GM21737 (cell line): ENCODE data around the gene TFPI.
"Not testable (repeated sequence)": the region's sequence is repeated elsewhere in the genome, so short reads cannot be mapped to it uniquely, and the experiment has no call there.

Experiments used
- ATAC-seq: cut with Tn5 transposase; IDR thresholded peaks from one replicate; pipeline ENCODE4 v1.9.1; 2021; ENCODE audit warnings: mild to moderate bottlenecking, moderate library complexity; ENCODE audit not compliant: unreplicated experiment

The TFPI gene

DNA sequence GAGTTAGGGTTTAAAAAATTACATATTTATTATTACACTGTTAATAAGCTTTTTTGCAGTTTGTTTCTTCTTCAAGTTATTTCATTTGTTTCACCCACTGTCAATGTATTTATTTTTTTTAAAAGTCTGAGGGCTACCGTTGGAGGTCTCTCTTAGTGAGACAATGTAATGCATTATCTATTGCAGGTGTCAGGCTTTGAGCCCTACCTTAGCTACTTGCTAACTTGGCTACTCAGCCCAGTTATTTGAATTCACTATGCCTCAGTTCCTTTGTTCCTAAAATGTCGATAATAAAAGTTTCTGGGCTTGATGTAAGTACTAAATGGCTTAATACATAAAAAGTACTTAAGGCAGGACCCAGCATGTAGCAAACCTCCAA lies 458 bp upstream of the TFPI start:
- no peak for ATAC-seq

DNA sequence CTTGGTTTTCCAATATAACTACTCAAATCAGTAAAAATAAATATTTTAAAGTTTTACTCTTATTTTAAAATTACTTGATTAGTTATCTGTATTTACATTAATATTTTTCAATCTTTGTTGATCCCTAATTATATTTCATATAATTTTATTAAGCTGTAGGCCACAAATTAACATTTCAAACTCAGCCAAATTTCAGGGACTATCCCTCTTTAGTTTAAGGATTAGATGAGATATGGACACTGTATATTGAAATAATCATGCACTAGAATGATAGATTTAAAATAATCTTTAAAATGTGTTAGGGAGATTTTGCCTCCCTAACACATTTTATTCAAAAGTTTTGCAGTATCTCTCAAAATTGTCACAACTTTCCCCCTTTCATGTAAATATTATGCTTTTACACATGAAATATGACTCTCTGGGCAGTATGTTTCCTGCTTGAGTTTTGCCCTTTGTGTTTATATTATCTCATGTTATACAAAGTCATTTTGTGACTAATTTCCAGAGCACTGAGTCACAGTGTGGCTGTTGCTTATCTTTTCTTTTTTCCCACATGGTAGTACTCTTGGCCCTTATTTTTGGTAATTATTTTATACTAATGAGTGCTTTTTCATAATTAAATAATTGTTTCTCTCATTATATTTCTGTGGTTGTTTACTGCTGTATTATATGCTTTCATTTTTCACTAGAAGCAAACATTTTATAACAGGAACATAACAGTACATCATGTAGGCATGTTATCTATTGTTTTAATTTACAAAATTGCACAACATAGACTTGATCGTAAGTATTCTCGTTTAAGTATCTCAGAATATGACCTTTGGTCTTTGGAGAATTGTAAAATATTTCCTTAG lies 1.2 kb downstream of the TFPI start:
- ATAC-seq, result no peak

DNA sequence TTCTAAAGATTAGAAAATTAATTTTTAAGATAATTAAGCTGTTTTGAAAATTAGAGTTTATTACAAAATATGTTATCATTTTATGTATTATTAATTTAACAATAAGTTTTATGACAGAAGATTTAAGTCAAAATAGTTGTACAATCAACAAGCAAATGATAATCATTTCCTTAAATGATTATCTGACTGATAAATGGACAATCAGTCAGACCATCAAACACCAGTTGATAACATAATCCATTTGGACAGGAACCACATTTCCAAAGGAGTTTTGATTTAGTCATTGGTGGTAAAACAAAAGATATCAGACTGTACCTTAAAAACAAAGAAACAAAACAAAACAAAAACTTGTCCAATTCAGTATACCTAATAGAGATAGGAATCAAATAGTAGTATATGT lies 1.9 kb downstream of the TFPI start:
- ATAC-seq, result no peak

DNA sequence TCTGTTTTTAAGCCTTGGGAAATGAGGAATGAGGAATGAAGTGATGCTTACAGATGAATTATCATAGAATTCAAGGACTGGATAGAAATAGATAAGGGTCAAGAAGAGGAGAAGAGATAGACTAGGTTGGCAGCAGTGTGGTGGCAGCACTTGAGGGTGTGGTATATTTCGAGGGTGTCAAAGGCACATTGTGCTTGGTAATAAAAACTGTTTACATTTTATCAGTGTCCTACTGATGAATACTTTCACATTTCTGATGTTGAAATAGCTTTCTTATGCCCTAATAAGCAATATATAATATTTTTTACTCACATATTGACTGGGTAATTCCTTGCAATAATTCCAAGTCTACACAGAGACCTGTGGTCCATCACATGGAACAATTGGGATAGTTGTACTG lies 3.4 kb downstream of the TFPI start:
- no peak for ATAC-seq

DNA sequence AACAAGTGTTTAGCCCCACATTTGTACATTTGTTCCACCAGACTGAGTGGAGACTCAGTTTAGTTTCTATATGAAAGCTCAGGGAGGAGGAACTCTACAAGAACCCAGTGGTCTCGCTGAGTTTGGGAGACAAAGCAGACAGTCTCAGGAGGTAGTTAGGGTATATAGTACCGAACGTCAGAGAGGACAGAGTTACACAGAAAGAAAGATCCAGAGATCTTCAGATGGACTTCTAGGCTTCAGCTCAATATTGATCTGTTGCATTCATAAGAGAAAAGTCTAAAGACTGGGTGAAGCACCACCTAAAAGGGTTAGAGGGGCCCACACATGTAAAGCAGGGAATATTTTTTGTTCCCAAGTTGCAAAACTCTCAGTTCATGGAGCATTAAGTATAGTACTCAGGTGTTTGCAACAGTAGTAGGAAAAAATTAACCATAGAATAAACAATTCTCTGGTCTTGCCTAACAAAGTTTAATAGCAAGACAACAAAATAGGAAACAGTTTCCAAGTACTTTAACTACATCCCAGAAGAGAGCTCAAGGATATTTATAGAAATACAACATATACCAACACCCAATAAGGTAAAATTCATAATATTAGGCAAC lies 4.2 kb downstream of the TFPI start:
- no peak for ATAC-seq

DNA sequence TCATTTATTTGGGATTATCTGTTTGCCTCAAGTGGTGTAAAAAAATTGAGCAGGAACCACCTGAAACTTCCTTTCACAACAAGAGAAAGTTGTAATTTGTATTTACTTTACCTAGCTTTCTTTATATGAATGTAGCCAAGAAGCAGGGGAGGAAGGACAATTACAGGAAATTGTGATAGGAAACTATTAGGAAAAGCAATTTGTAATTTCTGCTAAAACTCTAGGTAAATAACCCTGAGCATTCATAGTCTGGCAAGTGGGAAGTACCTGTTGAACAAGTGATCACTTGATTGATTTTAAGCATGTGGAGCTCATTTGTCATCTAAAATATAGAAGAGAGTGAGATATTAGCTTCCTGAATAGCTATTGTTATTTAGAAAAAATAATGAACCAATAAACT lies 5.0 kb downstream of the TFPI start:
- no peak for ATAC-seq

DNA sequence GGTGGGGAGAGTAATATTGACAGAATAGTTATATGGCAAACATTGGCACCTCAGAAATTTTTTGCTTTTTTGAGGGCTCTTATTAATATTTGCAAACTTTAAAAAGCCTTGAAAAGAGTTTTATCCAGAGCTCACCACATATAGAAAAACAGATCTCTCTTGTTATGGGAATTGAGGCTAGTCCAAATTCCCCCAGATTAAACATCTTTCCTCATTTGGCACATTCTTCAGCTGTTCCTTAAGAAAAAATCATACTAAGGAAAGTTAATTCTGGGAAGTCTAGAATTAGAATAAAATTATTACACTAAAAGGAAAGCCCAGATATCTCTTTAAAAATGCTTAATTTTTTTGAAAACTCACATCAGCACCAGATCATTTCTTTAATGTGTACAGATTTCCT lies 5.6 kb downstream of the TFPI start:
- ATAC-seq, result no peak

DNA sequence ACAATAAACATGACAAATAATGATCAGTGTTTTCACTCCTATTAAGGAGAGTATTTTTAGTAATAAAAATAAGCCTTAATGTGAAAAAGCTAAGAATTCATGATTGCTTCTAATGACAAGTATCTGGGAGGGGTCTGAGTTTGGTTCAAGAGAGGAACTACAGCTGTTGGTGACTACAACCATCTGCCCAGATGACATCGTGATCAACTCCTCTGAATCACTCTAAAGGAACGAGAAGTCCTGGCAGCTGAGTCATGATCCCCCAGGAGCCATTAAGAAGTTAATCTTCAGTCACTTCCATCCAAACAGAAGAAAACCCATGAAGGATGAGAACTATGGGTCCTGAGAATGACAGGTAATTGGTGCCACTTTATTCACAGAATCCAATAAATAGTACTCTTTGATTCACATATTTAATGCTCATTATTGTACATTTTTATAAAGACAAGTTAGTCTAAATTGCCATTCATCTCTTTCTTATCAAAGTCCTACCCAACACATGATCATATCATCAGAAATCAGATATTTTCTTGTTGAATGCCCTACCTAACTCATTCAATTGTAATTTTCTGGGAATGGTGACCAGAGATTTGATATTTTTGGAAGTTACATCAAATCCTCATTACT lies 6.8 kb downstream of the TFPI start:
- ATAC-seq, result no peak

DNA sequence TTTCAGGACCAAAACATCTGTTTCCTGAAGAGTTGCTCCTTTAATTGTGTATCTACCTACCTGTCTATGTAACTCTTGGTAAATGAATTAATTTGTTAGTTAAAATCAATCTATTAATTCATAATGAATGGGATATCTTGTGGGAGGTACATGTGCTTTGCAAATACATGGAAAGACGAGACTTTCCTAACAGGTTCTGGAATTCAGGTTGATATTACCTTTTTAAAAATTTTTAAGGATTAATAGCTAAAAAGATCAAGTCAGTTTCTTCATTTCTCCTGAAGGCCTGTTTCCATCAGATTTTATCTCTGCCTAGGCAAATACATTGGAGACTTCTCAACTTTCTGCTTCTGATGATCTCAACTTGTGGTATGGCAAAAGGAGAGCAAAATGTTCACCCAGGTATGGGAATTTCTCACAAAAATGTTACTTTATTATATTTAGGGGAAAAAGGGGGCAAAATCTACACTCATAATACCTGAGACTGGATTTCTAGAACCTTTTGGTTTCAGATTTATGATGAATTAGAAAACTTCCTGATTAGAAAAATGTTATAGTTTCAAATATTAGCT lies 7.4 kb downstream of the TFPI start:
- ATAC-seq, result no peak

DNA sequence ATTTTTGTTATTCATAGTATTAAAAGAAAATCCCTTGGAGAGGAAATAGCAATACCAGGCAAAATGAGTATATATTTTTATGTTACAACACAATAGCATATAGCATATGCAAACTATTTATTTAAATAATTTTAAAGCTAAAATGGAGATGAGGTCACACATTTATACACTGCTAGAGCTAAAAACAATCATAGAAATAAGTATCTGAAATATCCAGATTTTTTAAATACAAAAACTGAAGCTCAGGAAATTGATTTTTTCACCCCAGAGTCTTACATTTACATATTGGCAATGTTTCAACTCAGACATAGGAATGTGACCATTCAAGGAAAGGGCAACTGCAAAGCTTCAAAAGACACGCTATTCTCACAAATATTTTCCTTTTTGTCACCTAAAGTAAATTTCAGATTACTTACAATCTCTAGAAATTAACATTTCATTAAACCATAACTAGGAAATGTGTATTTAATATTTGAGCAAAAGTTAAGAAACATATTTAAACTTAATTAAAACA lies 8.9 kb downstream of the TFPI start:
- no peak for ATAC-seq

DNA sequence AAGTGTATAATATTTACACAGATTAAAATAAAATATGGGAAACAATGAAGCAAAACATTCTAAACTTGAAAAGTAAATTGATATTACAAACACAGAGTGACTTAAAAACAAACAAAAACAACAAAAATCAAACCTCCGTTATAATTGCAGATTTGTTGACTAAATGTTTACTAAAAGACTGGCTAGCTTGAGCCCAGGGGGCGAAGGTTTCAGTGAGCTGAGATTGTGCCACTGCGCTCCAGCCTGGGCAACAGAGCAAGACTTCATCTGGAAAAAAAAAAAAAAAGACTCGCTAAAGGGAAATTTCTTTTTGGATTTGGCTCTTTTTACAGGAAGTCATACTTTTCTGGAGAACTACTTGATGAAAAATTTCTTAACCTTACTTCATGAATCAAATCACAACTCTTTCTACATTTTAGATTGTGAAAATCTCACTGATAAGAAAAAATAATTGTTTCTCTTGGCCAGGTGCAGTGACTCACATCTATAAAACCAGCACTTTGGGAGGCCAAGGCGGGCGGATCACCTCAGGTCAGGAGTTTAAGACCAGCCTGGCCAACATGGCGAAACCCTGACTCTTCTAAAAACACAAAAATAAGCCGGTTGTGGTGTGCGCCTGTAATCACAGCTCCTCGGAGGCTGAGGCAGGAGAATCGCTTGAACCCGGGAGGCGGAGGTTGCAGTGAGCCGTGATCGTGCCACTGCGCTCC lies 9.7 kb downstream of the TFPI start:
- no peak for ATAC-seq

DNA sequence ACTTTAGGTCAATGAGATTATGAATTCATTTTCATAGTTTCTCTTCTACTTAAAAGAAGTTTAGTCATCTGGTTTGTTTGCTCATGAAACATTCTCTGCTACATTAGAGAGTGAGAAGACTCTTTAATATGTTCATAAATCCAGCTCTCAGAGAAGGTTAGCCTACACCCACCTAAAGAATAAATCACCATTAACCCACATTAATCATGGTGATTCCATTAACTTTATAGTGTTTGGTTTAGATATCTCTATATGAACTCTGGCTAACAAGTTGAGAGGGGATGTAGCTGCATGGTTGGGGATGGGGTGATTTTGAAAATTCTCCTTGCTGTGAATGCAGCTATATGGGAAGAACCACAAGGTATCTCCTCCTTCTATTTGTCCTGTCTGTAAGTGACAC lies 10.7 kb downstream of the TFPI start:
- ATAC-seq, result no peak

DNA sequence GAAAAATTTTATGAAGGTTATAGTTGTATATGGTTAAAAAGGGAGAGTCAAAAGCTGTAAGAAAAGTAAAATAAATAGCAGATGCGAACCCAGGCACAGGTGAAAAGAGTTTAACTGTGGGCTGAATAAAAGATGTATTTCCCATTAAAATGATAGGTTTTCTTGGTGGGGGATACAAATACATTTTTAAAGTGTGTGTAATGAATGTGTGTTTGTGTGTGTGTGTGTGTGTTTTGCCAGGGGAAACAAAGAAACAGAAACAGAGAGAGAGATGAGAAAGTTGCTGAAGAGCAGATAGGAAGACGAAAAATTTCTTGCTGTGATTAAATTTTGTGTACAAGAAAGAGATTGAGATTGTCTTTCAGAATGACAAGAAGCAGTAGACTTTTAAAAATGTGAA lies 12.1 kb downstream of the TFPI start:
- no peak for ATAC-seq

DNA sequence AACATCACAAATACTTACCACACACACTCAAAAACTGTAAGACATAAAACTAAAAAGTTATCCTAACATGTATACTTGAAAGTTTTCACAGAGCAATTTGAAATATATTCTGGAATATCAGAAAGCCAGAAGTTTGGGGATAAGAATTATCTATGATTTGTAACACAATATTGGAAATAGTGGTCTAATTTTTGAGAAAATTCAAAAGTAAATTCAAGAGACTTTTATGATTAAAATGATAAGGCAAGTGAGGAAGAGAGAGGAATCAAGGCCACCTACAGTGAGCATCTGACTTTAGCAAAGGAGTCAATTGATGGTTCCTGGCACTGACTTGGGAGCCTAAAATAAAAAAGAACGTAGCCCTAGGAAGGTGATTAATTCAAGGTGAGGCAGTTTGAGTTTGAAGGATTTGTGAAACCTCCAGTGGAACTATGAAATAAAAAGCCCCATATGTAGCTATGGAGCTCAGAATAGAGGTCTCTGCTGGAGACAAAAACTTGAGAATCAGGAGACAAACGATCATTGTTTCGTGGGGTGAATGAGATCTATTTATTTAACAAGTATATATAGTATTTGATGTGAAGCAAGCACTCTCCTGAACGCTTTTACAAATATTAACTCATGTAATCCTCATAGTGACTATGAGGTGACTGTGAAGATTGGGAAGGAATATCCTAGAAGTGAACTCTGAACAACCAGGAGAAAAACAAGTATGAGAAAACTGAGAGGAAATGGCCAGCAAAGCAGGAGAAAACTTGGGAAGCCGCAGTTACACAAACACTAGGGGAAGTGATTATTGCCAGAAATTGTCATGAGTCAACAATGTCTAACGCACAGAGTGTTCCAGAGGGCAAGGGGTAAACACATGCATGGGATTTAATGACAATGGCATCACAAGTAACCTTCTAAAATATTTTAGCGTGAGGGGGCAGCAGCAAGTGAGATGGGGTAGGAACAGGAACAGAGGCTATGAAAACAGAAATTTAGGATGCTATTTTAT lies 12.8 kb downstream of the TFPI start:
- ATAC-seq, result no peak

DNA sequence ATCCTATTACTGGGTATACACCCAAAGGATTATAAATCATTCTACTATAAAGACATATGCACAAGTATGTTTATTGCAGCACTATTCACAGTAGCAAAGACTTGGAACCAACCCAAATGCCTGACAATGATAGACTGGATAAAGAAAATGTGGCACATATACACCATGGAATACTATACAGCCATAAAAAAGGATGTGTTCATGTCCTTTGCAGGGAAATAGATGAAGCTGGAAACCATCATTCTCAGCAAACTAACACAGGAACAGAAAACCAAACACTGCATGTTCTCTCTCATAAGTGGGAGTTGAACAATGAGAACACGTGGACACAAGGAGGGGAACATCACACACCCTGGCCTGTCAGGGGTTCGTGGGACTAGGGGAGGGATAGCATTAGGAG lies 16.0 kb downstream of the TFPI start:
- not testable (repeated sequence) for ATAC-seq

DNA sequence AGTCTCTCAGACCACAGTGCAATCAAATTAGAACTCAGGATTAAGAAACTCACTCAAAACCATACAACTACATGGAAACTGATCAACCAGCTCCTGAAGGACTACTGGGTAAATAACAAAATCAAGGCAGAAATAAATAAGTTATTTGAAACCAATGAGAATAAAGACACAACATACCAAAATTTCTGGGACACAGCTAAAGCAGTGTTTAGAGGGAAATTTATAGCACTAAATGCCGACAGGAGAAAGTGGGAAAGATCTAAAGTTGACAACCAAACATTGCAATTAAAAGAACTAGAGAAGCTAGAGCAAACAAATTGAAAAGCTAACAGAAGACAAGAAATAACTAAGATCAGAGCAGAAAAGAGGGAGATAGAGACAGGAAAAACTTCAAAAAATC lies 18.9 kb downstream of the TFPI start:
- ATAC-seq, result not testable (repeated sequence)

DNA sequence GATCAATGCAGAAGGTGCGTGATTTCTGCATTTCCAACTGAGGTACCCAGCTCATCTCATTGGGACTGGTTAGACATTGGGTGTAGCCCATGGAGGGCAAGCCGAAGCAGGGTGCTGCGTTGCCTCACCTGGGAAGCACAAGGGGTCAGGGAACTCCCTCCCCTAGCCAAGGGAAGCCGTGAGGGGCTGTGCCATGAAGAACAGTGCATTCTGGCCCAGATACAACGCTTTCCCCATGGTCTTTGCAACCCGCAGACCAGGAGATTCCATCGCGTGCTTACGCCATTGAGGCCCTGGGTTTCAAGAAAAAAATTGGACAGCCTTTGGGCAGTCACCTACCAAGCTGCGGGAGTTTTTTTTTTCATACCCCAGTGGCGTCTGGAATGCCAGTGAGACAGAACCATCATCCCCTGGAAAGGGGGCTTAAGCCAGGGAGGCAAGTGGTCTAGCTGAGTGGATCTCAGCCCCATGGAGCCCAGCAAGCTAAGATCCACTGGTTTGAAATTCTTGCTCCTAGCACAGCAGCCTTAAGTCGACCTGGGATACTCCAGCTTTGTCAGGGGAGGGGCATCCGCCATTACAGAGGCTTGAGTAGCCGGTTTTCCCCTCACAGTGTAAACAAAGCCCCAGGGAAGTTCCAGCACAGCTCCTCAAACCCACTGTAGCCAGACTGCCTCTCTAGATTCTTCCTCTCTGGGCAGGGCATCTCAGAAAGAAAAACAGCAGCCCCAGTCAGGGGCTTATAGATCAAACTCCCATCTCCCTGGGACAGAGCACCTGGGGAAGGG lies 21.7 kb downstream of the TFPI start:
- no peak for ATAC-seq

DNA sequence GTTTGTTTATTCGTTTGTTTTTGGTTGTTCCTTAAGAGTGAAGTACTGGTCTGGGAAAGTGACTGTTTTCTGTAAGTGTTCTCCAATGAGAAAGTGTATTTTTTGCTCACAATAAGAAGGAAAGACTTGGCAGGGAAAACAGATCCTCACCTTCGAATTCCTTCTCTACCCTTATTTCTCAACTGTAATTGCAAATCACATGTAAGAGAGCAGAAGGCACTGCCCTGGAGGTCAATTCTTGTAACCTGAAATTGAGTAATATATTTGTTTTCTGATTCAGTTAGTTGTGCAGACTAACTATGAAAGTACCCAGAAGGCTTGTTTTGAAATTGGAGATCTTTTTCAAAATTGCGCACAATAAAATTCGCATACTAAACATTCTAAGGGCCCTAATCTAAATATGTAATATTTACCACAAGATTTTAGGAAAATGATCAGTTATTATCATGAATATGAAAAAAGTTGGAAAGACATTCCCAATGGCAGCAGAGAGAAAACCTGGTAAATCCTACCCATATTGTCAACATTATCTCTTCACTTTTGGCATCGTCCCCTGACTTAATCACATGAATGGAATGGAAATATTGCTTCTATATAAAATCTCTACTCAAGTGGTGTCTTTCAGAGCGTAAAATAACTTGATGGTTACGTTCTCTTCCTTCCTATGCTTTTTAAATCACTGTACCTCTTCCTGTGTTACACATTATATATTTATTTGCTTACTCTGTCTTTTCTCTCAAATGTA lies 24.1 kb downstream of the TFPI start:
- no peak for ATAC-seq
